HG03457 (cell line): ENCODE data around the gene FBXL19.

Source experiments
- ATAC-seq: cut with Tn5 transposase; IDR thresholded peaks from one replicate; pipeline ENCODE4 v1.9.1; 2021; ENCODE audit warnings: moderate number of reproducible peaks; ENCODE audit not compliant: unreplicated experiment

Gene FBXL19

DNA sequence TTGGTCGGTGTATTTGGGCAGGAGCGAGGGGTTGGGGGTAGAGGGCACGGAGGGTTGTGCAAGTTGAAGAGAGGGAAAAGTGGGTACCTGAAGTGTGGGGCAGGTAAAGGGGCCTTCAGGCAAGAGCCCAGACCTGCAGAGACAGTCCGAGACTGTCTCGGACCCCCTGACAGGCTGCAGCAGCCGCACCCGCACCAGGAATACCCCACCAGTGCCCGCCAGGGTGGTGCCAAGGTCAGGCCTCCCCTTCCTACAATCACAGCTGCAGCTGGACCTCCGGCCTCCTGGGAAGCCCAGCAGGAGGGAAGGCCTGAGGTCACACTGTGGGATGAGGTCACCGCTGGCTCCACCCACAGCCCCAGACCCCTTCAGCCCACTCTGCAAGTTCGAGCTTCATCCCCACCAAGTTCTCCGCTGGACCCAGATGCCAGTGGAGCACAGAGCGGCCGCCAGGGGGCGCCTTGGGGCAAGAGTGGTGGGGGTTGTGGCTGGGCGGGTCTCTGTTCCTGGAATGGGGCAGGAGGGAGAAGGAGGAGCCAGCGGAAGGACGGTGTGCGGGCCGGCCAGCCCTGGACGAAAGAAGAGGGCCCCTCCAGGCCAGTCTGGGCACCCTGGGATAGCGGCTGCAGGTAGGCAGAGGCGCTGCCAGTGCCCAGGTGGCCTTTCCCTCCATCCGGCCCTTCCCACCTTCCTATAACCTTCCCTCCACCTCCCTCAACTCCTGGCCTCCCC lies 61.5 kb downstream of the FBXL19 start, which contains the start of gene HSD3B7:
Gene HSD3B7 (plus strand): TSS at position 539 of the 732 bp plus-strand sequence. CDS start 452 bp downstream, outside the sequence.
- ATAC-seq, result no peak

DNA sequence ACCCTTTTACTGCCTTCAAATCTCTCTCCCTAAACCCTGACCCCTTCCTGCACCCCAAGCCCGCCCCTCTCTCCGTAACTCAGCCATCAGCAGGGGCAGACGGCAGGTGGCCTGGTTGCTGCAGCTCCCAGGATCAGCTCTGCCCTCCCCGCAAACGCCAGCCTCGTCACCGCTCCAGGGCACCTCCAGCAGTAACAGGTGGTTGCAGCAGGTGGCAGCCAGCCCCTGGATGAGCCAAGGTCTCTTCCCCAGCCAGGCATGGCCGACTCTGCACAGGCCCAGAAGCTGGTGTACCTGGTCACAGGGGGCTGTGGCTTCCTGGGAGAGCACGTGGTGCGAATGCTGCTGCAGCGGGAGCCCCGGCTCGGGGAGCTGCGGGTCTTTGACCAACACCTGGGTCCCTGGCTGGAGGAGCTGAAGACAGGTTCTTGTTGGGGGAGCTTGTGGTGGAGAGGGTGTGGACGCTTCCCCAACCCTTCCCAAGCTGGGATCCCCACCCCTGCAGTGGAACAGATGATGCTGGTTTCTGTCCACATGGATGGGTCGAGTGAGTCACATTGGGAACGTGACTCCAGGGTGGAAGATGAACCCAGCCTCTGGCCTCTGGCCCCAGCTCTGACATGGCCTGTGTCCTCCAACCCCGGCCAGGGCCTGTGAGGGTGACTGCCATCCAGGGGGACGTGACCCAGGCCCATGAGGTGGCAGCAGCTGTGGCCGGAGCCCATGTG lies 62.2 kb downstream of the FBXL19 start:
- ATAC-seq, result no peak

DNA sequence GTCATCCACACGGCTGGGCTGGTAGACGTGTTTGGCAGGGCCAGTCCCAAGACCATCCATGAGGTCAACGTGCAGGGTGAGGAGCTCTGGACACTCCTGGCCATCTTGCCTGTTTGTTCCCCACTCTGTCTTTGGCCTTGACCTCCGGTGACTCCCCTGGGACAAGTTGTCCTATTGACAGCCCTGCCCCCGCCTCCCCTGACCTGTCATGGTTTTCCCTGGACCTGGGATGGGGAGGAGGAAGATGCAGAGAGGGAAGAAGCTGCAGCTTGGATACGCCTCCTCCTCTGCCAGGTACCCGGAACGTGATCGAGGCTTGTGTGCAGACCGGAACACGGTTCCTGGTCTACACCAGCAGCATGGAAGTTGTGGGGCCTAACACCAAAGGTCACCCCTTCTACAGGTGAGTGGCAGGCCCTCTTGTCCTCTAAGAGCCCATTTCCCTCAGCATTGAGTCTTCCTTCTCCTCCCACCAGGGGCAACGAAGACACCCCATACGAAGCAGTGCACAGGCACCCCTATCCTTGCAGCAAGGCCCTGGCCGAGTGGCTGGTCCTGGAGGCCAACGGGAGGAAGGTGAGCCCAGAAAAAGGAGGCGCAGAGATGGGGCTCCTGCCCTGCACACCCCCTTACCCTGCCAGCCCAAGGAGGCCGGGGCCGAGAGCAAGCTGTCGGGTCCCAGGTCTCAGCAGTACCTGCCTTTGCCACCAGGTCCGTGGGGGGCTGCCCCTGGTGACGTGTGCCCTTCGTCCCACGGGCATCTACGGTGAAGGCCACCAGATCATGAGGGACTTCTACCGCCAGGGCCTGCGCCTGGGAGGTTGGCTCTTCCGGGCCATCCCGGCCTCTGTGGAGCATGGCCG lies 63.0 kb downstream of the FBXL19 start:
- no peak for ATAC-seq

DNA sequence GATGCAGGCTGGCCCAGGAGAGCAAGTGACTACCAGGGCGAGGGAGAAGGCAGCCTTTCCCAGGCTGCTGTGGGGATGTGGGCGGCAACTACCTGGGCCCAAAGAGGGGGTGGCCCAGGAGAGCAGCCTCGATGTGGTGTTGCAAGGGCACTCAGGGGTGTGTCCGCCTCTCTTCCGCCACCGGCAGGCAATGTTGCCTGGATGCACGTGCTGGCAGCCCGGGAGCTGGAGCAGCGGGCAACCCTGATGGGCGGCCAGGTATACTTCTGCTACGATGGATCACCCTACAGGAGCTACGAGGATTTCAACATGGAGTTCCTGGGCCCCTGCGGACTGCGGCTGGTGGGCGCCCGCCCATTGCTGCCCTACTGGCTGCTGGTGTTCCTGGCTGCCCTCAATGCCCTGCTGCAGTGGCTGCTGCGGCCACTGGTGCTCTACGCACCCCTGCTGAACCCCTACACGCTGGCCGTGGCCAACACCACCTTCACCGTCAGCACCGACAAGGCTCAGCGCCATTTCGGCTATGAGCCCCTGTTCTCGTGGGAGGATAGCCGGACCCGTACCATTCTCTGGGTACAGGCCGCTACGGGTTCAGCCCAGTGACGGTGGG lies 64.3 kb downstream of the FBXL19 start:
- ATAC-seq, result no peak

DNA sequence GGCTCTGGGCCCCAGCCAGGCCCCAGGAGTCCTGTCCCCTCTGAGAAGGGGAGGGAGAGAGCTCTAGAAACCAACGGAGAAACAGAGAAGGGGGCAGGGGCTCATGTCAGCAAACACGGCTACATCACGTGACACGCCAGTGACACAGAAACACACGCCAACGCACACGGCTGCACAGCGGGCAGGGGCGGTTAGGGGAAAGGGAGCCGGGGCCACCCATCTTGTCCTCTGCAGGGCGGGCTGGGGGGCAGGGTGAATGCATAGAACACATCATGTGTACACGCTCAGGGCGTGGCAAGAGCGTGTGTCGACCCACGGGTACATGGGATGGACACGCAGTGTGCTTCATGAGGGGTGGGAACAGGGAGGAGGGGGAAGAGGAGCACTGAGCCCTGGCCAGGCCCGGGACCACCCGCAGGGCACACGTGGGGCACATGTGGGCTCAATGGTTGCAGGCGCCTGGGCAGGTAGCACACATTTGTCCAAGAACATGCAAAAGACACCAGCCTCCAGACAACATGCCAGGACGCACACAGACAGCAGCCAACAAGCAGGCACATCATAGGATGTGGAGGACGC lies 66.2 kb downstream of the FBXL19 start:
- ATAC-seq, result no peak

DNA sequence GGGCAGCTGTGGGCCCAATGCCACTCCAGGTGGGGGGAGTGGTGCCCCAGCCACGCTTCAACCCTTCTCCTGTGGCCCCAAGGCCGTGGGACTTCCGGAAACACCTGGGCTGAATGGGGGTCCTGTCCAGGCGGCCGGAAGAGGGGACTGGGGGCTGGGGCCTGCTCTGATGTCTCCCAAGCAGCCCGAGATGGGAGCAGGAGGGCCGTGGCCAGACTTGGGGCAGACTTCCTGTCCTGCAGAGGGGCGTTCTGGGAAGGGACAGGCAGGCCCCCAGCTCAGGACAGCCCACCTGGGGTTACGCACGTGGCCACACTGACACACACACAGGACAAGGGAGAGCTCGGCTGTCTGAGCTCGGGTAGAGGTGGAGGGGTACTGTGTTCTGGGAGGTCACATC lies 66.7 kb downstream of the FBXL19 start:
- ATAC-seq, result no peak

DNA sequence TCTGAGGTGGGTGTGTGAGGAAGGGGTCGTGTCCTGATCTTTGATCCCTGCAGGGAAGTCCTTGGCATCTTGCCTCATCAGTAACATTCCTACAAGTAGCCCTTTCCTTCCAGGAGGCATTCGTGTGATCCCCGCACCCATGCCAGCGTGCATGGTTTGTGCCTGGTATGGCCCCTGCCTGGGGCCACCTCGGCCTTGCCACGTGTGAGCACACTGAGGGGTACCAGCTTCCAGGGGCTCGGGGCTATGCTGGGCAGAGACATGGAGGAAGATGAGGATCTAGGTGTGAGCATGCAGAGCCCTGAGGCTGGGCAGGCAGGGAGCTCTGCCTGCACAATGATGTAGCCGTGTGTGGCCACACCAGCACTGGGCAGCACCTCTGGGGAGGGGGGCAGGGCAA lies 67.7 kb downstream of the FBXL19 start:
- ATAC-seq, result no peak

DNA sequence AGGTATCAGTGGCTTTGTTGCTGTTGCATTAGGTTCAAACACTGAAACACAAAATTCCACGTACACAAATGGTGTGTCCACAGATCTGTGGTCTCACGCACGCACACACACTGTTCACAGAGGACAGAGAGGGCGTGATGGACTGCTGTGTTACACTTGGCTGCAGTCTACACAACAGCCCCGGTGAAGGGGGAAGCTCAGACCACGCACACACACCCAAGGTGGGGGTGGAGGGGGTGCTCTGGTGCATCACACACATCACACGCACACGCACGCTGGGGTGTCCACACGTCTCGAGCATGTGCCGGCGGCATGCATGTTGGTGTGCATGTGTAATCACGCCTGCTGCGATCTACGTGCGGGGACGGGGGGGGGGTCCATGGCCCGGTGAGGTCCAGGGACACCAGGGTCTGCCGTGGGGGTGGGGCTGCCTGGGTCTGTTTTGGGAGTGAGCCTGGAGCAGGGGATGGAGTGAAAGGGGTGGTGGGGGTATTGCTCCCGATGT lies 69.0 kb downstream of the FBXL19 start:
- ATAC-seq, result no peak

DNA sequence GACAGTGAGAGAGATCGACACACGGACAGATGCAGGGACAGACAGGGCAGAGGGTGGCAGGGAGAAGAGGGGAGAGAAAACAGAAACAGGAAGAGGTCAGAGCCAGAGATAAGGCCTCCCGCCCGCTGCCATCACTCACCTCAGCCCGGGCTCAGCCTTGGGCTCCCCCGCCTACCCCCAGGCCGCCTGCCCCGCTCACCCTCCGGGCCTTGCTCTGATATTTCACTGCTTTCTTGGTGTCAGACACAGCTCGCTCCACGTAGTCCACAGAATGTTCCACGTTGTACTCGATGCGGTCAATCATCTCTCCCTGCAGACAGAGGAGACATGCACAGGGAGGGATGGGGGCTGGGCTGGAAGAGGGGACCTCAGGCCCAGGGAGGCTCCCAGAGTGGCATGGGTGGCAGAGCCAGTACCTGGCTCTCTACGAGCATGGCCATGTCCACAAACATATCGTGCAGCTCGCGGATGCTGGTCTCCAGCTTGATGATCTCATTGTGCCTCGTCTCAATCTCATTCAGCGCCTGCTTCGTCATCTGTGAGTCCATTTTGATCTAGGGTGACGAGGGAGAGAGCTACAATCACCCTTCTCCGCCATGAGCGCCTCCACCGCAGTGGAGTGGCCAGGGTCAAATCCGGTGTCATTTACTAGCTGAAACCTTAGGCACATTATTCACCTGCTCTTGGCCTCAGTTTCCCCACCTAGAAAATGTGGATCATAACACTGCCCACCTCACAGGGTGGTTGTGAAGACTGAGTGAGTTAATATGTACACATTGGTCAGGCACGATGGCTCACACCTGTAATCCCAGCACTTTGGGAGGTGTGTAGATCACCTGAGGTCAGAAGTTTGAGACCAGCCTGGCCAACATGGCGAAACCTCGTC lies 69.8 kb downstream of the FBXL19 start:
- no peak for ATAC-seq

DNA sequence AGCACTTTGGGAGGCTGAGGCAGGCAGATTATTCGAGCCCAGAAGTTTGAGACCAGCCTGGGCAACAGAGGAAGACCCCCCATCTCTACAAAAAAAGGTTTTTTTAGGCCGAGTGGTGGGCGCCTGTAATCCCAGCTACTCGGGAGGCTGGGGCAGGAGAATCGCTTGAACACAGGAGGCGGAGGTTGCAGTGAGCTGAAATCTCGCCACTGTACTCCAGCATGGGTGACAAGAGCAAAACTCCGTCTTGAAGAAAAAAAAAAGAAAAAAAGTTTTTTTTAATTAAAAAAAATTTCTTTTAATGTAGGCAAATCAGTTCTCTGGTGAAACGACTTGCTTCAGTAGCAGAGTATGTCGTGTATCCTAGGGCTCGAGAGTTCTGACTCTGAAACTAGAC lies 72.6 kb downstream of the FBXL19 start:
- ATAC-seq, result no peak

DNA sequence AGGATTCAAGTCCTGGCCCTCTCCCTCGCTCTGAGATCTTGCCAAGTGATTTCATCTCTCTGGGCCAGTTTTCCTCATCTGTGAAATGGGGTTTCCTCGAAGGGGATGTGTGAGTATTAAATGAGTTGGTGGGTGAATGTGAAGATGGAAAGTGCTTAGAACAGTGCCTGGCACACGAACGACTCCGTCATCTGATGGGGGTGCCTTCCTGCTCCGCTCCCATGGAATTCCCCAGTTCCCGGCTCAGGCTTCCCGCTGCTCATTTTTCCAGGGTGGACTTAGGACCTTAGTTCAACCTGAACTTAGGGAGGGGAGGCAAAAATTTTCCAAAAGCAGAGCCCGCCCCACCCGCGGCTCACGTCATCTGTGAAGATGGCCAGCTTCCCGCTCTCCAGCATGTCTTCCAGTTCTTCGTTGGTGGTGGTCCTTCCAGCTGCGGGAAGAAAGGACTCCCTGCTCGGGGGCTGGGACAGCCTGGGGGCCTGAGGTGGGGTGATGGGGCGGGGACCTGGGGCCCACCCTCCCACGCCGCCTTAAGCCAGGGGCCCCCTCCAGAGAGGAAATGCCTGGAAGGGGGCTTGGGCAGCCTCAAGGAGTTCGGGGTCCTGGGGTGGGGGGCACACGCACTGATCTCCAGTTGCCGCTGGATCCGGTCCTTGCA lies 73.1 kb downstream of the FBXL19 start:
- no peak for ATAC-seq

DNA sequence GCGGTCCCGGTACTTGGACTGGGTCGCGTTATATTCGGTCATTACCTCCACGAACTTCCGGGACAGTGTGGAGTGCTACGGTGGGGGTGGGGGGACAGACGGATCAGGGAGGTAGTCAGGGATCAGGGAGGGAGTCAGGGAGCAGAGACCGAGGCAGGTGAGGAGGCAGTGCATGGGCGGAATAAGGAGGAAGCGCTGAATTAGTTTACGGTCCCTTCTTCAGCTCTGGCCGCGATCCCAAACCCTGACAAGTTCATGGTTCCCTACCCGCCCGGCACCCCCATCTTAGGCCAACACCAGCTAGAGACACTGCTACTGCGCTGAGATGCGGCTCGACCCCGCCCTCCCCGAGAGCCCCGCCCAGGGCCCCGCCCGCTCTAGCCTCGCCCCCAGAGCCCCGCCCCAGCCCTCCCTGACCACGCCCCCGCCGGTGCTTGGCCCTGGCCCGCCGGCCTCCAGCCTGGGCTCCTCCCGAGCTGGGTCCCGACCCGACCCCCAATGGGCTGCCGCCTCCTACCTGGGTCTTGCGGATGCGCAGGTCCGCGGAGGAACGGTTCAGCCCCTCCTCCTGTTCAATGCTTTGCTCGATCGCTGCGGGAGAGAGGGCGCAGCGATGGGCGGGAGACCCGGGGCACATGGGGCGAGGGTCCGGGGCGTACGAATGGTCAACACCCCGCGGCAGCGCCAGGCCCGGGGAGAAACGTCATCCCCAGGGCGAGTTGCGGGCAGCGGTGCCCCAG lies 73.8 kb downstream of the FBXL19 start:
- peak; percentile 62 for ATAC-seq

DNA sequence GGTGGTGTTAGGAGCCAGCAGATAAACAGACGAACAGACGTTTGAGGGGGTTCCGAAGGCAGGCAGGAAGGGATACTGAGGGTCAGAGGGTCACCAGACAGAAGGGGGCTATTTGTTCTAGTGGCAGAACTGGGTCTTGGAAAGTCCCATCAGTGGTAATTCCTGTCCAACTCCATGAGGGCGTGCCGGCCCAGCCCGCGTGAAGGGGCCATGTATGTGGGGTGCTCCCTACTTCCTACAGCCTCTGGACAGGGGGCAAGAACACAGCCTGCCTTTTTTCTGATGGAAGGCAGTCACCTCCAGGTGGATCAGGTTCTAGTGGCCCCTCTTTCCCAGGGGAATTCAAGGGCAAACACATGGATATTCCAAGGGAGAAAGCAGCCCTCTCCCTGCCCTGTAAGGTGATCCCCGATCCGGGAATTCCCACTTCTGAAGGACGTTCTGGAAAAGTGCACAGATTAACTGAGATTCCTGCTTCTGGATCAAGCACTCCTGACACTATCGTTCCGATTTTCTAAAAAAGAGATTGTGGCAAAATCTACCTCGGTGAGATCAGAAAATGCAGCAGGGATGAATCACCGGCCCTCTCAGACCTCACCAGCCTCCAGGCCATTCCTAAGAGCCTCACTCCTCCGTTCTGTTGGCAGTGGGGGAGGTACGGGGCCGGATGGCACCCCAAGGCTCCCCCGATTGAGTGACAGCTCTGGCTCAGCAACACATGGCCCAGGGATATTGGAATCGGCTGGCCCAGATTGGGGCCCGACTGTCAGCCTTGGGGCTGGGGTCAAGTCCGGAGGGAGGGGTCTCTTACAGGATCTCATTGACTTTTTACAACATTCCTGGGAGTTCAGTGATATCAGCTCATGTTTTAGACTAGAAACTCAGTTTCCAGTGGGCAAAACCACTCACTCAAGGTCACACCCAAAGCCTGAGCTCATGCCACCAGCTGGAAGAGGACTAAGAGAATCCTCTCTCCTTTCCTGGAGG lies 74.6 kb downstream of the FBXL19 start:
- ATAC-seq, result no peak
